HG02885 (cell line): ENCODE data around the gene LAMTOR4.

Source experiments
- ATAC-seq: cut with Tn5 transposase; IDR thresholded peaks from one replicate; pipeline ENCODE4 v1.9.1; 2021; ENCODE audit warnings: mild to moderate bottlenecking; ENCODE audit not compliant: unreplicated experiment, poor library complexity

Gene LAMTOR4

DNA sequence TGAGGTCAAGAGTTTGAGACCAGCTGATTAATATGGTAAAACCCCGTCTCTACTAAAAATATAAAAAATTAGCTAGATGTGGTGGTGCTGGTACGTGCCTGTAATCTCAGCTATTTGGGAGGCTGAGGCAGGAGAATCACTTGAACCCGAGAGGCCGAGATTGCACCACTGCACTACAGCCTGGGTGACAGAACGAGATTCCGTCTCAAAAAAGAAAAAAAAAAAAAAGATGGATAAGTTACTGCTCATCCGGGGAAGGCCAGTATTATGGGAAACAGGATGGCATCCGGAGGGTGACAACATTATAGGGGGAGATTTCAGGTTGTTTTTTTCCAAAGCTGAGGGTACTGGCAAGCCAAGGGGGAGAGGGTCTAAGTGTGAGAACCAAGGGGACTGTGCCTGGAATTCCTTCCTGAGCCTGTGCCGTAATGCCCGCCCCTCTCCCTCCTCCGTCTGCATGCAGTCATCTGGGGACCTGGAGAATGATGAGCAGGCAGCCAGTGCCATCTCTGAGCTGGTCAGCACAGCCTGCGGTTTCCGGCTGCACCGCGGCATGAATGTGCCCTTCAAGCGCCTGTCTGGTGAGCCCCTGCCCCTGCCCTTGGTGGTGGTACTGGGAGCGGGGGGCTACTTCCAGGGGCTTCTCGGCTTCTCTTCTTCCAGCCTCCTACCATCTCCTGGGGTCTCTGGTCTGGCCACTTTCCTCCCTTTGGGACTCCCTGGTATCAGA, 4.4 kb downstream of the LAMTOR4 start:
- ATAC-seq, result no peak

- no peak for ATAC-seq
Measured at GRCh38 chr7:100153708-100154535, 5.2 kb downstream of the LAMTOR4 start.

DNA sequence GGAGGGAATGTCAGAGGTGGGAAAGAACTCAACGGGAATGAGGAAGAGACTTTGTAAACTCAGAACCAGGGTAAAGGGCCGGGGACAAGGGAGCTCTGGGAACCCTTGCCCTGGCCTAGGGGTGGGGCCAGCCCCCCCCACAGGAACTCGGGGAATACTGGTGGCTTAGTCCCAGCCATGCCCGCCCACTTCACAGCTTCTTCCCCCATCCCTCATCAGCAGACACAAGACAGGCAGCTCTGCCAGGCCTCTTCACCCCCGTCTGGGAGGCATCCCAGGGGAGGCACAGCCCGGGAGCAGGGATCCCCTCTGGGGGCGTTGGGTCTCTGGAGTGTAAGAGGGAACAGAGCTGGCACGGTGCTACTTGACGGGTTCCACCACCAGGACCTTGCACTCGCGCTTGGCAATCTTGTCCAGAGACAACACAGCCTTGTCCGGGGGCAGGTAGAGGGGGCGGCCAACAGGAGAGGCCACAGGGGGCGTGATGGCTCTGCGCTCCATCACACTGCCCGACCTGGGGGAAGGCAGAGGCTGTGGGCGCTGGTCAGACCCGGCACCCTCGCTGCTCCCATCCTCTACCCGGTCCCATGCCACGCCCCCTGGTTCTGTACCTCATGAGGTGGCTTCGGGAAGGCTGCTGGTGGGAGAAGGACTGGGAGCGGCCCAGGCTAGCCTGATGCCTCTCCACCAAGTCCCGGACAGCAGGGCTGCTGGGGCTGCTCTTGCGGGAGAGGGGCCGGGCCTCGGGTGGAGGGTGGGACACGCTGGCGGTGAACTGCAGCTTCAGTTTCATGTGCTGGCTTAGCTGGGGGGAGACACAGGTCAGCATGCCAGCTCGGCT, 6.2 kb downstream of the LAMTOR4 start:
- no peak for ATAC-seq

DNA sequence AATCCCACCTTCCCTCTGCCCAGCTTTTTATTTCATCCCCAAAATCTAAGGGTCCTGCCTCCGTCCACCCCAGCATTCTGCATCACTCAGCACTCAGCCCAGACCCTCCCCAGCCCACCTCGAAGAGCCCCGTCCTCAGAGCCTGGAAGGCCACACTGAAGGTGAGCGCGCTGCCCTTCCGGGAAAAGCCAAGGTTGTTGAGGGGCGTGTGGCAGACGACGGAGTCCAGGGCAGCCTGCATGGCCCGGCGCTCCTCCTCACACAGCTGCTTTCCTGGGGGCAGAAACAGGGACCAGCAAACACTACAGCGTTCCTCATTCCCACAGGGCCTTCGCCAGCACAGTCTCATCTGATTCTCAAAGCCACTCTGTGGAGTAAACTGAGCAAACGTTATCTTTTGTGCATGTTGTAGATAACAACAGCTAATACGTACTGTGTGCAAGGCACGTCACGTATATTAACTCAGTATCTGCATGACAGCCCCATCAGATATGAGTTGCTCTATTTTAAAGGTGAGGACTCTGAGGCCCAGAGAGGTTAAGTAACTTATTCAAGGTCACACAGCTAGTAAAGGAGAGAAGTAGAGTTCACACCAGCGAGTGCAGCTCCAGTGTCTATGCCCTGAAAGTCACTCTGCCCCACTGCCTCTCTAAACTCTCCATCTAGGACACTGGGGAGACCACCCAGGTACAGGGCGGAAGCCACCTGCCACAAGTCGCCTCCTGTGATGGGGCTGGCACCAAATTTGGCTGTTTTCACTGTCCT, 7.0 kb downstream of the LAMTOR4 start:
- ATAC-seq, result no peak

GRCh38 chr7:100156331-100157068, 7.8 kb downstream of the LAMTOR4 start:
- no peak for ATAC-seq

- ATAC-seq, result no peak
Measured at GRCh38 chr7:100157069-100157333, 8.3 kb downstream of the LAMTOR4 start.

GRCh38 chr7:100157334-100158228, 8.9 kb downstream of the LAMTOR4 start:
- no peak for ATAC-seq

DNA sequence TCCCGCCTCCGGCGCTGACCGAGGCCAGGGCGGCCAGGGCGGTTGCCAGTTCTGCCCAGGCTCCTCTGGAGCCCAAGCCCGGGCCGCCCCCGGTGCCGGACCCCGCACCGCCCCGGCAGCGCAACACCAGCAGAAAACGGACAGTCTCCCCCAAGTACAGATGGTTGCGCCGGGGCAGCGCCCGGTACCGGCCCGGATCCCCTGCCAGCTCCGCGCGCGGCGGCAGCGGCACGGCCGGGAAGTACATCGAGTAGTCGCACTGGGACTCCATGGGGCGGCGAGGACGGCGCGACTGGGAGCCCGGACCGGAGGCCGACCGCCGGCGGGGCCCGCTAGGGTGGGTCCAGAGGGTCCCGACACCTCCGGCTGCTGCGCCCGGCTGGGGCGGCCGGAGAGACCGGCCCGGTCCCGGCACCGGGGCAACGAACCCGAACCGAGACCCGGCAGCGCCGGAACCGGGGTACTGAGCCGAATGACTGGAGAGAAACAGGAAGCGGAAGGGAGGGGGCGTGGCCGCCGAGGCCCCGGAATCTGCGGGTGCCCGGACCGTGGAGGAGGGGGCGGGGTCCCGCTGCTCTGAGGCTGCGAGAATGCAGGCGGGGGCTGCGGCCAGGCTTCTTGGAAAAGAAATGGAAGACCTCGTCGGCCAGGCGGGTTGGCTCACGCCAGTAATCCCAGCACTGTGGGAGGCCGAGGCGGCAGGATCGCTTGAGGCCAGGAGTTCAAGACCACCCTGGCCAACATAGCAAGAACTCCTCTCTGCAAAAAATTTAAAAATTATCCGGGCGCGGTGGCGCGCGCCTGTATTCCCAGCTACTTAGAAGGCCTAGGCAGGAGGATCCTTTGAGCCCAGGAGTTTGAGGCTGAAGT, 9.7 kb downstream of the LAMTOR4 start, which contains the start of gene TRAPPC14:
TRAPPC14 (minus strand) TSS at position 495 of the 870 bp plus-strand sequence; CDS start at position 271, 224 bp downstream.
- ATAC-seq, result peak; percentile 85

DNA sequence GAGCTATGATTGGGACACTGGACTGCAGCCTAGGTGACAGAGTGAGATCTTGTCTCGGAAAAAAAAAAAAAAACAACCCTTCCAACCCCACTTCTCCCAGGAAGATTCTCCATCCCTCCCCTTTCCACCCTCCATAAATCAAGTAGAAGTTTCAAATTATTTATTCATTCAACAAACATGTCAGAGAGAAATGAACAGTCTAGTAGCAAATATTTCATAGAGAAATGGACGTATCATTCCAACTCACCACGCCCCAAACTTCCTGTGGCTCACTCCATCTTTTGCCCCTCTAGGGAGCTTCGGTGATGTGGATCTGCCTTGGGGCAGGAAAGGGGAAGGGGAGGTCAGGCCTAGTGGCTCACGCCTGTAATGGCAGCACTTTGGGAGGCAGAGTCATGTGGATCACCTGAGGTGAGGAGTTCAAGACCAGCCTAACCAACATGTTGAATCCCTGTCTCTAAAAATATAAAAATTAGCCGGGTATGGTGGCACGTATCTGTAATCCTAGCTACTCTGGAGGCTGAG, 10.4 kb downstream of the LAMTOR4 start:
- no peak for ATAC-seq

GRCh38 chr7:100160067-100160466, 11.3 kb downstream of the LAMTOR4 start:
- no peak for ATAC-seq

- no peak for ATAC-seq
Measured at GRCh38 chr7:100163006-100163531, 14.4 kb downstream of the LAMTOR4 start.

DNA sequence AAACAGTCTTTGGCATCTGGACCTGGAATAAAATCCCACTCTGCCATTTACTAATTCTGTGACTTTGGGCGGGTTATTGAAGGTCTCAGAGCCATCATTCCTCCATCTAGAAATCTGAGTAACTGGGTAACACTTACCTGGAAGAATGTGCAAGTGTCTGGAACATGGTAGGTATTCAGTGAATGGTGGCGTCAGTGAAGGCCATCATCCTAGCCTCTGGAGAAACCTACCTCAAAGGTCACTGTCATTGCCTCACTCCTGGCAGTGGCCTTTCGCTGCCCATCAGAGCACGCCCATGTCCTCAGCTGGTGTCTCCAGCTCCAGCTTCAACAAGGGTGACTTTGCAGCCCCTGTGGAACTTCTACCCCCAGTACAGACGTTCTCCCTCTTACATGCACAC, 15.2 kb downstream of the LAMTOR4 start:
- ATAC-seq, result no peak

DNA sequence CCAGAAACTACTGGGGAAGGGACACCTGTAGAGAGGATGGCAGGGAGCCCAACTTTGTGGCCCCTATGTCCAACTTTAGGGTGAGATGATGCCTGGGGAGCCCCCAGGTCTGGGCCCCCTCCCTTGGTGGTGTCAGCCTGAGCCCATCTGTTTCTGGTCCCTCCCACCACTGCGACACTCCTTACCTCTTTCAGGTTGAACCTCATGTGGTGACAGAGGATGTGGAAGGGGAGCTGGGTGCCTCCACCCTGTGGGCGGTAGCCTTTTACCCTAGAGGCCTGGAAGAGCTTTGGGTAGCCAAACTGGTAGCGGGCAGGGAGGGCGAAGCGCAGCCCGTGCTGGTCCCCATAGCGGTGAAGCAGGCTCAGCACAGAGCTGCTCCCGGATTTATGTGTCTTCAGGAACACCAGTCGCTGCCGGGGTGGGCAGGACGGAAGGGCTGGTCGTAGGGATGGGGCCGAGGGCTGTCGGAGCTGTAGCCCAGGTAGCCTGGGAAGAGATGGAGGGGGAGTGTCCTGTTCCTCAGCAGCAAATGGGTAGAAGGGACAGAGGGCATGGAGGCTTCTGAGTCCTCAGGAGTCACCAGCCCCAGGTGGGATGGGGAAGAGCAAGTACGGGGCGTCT, 17.7 kb downstream of the LAMTOR4 start:
- ATAC-seq, result no peak

GRCh38 chr7:100166970-100167911, 18.5 kb downstream of the LAMTOR4 start:
- ATAC-seq, result no peak

DNA sequence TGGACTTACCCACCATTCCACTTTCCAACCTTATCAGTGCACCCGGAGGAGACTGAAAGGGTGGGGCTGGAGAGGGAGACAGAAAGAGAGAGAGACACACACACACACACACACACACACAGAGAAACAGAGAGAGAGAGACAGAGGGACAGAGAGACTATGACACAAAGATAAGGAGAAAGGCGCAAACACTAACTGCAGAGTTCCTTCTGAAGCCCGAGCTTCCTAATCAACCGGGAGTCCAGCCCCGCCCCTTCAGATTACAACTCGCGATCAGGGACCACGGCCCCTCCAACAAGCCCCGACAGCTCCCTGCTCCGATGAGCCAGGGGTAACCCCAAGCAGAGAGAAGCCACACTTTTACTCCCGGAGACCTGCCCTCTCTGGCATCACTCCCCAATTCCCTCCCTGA, 19.2 kb downstream of the LAMTOR4 start:
- ATAC-seq, result no peak
